Embryonic facial prominence (tissue), 1 donor: ENCODE measurements around the gene ATPAF1.
"Not testable (repeated sequence)": the region's sequence is repeated elsewhere in the genome, so short reads cannot be mapped to it uniquely, and the experiment has no call there.

Source experiments
- DNase-seq: peaks from one replicate; pipeline ENCODE4 v3.0.0-alpha.2; 2016; ENCODE audit errors: extremely low spot score

The ATPAF1 gene

DNA sequence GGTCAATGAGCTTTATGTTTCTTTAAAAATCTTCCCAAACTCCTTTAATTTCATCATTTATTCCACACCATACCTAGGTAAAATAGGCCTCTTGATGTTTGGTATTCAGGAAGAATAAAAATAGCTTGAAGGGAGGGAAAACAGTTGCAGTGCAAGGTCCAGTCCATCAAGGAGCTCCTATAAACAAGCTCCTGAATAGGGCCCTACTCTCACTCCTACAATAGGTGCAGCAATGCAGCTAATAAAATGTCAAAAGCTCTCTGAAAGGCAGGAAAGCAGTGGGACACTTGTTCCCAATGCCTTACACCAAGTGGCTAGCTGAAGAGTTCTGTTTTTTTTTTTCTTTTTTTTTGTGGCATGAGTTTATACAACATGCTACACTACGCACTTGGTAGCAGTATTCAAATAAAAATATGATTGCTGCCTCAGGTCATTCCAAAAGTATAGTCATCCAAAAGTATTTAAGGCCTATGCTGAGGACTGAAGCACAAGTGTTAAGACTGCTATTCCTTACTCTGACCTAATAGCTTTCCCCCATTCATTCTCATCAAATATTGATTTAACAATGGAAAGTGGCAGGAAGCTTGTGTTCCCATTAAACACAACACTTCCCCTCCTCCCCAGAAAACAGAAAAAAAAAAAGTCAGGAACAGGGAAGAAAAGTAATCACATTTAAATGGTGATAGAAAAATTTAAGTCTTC lies 13.3 kb upstream of the ATPAF1 start:
- DNase-seq: no peak

- DNase-seq: no peak
Measured at GRCh38 chr1:46679789-46680573, 11.8 kb upstream of the ATPAF1 start.

- DNase-seq: no peak
Measured at GRCh38 chr1:46677339-46677738, 9.2 kb upstream of the ATPAF1 start.

- DNase-seq: no peak
Measured at GRCh38 chr1:46676531-46676930, 8.4 kb upstream of the ATPAF1 start.

GRCh38 chr1:46675549-46676314 lies 7.6 kb upstream of the ATPAF1 start:
- DNase-seq: no peak

GRCh38 chr1:46673749-46674182 lies 5.6 kb upstream of the ATPAF1 start:
- no peak for DNase-seq

- no peak for DNase-seq
Measured at GRCh38 chr1:46672696-46673095, 4.5 kb upstream of the ATPAF1 start.

- no peak for DNase-seq
Measured at GRCh38 chr1:46671554-46671953, 3.4 kb upstream of the ATPAF1 start, which contains the start of gene TEX38. Gene TEX38, plus strand, starts transcription at chr1:46671854. Its CDS starts 81 bp downstream, at chr1:46671935.

GRCh38 chr1:46670134-46670533 lies 2.0 kb upstream of the ATPAF1 start:
- DNase-seq: no peak

- DNase-seq: no peak
Measured at GRCh38 chr1:46665983-46666382, 2.2 kb downstream of the ATPAF1 start.

- not testable (repeated sequence) for DNase-seq
Measured at GRCh38 chr1:46662919-46663318, 5.2 kb downstream of the ATPAF1 start.

DNA sequence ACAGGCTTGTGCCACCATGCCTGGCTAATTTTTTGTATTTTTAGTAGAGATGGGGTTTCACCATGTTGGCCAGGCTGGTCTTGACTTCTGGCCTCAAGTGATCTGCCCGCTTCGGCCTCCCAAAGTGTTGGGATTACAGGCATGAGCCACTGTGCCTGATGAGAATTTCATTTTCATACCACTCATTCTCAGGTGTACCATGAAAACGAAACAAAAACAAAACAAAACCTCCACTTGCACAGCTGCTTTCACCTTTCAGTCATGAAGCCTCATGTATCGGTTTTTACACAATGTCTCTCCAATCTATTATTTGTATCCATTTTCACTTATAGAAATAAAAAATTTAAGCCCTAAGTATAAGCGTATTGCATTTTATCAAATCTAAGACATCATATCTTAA lies 8.0 kb downstream of the ATPAF1 start:
- not testable (repeated sequence) for DNase-seq

DNA sequence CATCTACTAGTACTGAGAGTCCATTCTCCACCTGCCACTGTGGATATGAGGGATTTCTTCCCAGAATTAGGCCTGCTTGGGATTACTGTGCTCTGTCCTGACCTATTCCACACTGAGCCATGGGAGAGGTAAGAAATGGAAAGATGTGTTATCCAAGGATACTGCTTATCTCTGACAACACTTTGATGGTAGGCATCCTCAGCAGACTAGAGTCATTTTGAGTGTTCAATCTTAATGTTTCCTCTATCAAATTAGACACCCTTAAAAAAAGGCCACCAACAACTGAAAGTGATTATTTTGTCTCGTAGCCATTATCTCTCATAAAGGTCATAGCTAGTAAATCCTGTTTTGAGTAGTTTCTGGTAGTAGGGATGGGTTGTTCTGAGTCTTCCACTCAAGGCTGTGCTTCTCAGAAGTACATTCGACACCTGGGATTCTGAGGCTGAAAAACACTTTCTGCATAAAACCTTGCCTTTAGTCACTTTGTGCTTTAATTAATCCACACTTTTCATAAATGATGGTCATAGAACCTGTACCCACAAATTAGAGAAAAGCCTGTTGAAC lies 8.8 kb downstream of the ATPAF1 start:
- no peak for DNase-seq

DNA sequence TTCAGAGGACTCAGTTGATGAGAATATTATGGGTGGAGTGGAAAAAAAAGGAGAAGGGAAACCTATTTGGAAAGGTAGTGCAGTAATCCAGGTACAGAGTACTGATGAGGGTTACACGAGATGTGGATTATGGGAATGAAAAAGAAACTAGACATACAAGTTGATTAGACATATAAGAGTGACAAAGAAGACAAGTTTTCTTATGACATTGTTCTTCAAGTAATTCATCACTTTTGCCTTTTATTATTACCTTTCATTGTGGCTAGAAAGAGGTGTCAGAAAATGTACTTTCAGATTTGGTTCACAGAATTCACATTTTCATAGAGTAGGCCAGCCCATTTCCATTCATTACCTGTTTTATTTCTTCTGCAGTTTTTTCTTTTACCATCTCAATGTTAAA lies 10.4 kb downstream of the ATPAF1 start:
- no peak for DNase-seq

GRCh38 chr1:46656643-46657042 lies 11.5 kb downstream of the ATPAF1 start:
- no peak for DNase-seq

- no peak for DNase-seq
Measured at GRCh38 chr1:46655848-46656247, 12.3 kb downstream of the ATPAF1 start.

- not testable (repeated sequence) for DNase-seq
Measured at GRCh38 chr1:46654698-46655097, 13.5 kb downstream of the ATPAF1 start.

GRCh38 chr1:46654012-46654411 lies 14.2 kb downstream of the ATPAF1 start:
- no peak for DNase-seq

- DNase-seq: no peak
Measured at GRCh38 chr1:46653405-46653958, 14.7 kb downstream of the ATPAF1 start.

DNA sequence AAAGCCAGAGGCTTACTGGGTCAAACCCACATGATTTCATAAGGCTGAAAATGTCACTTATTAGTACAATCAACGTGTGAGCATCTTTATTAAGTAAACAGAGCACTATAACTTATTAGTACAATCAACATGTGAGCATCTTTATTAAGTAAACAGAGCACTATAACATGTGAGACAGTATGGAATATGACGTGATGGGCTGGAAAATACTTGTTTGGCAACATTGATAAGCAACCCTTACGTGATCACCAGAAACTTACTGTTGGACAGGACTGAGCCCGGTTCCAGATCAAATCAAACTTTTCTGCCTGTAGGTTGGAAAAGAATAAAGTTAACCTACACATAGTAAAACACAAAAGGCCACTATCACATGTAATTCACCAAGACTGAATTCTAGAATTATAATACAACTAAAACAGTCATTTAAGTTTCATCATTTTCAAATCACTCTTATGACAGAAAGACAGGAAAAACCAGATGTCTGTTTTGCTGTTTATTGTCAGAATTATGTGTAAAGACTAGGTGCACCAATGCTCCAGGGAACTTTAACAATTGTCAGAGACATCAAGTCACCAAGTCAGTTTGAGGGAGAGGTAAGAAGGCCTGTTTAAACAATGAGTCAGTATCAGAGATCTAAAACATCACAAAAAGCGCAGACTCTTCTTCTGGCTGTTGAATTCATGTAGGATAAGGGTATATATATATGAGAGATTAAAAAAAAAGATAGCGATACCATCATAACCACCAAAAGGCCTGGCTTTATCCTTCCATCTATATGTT lies 15.7 kb downstream of the ATPAF1 start:
- no peak for DNase-seq

DNA sequence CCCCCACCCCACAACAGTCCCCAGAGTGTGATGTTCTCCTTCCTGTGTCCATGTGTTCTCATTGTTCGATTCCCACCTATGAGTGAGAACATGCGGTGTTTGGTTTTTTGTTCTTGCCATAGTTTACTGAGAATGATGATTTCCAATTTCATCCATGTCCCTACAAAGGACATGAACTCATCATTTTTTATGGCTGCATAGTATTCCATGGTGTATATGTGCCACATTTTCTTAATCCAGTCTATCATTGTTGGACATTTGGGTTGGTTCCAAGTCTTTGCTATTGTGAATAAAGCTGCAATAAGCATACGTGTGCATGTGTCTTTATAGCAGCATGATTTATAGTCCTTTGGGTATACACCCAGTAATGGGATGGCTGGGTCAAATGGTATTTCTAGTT lies 17.0 kb downstream of the ATPAF1 start:
- not testable (repeated sequence) for DNase-seq
